ENCODE measurements around the gene LRRK1. TPM values are rescaled to one million over a fixed set of nuclear protein-coding genes. Genes with fewer than 3 reads are reported as not detected.

The LRRK1 gene
- total RNA-seq, 1 donor: 18.0 TPM

- TF ChIP-seq CTCF (IDR thresholded peaks at IDR 0.05; ENCODE audit: insufficient read depth, low read length): no peak
- H3K4me3 ChIP-seq (ENCODE audit: low read depth, low read length): peak overlapping the region; percentile 79
- no peak for DNase-seq (ENCODE audit: low read depth)
These were observed 1.5 kb downstream of the LRRK1 start for GRCh38 chr15:100920516-100921135.

- no peak for DNase-seq (ENCODE audit: low read depth)
- H3K4me3 ChIP-seq (ENCODE audit: low read depth, low read length): no peak overlapping the region
- no peak for TF ChIP-seq CTCF (IDR thresholded peaks at IDR 0.05; ENCODE audit: insufficient read depth, low read length)
These were observed 3.3 kb downstream of the LRRK1 start for GRCh38 chr15:100922192-100923040.

GRCh38 chr15:100923076-100923475, 3.9 kb downstream of the LRRK1 start:
- H3K4me3 ChIP-seq (ENCODE audit: low read depth, low read length): no peak overlapping the region
- DNase-seq (ENCODE audit: low read depth): no peak
- TF ChIP-seq CTCF (IDR thresholded peaks at IDR 0.05; ENCODE audit: insufficient read depth, low read length): no peak

- TF ChIP-seq CTCF (IDR thresholded peaks at IDR 0.05; ENCODE audit: insufficient read depth, low read length): no peak
- H3K4me3 ChIP-seq (ENCODE audit: low read depth, low read length): no peak overlapping the region
- no peak for DNase-seq (ENCODE audit: low read depth)
These were observed 4.7 kb downstream of the LRRK1 start for GRCh38 chr15:100923902-100924301.

- no peak for DNase-seq (ENCODE audit: low read depth)
- H3K4me3 ChIP-seq (ENCODE audit: low read depth, low read length): no peak overlapping the region
- TF ChIP-seq CTCF (IDR thresholded peaks at IDR 0.05; ENCODE audit: insufficient read depth, low read length): no peak
These were observed 5.3 kb downstream of the LRRK1 start for GRCh38 chr15:100924436-100924835.

GRCh38 chr15:100925480-100925879, 6.3 kb downstream of the LRRK1 start:
- DNase-seq (ENCODE audit: low read depth): no peak
- no peak for TF ChIP-seq CTCF (IDR thresholded peaks at IDR 0.05; ENCODE audit: insufficient read depth, low read length)
- H3K4me3 ChIP-seq (ENCODE audit: low read depth, low read length): no peak overlapping the region

Measured in fibroblast of the aortic adventitia (primary cell).